HG03196 (cell line): ENCODE data around the gene CACNA1G.

Experiments used
- ATAC-seq: cut with Tn5 transposase; IDR thresholded peaks from one replicate; pipeline ENCODE4 v1.9.1; 2021; ENCODE audit not compliant: unreplicated experiment

The CACNA1G gene

DNA sequence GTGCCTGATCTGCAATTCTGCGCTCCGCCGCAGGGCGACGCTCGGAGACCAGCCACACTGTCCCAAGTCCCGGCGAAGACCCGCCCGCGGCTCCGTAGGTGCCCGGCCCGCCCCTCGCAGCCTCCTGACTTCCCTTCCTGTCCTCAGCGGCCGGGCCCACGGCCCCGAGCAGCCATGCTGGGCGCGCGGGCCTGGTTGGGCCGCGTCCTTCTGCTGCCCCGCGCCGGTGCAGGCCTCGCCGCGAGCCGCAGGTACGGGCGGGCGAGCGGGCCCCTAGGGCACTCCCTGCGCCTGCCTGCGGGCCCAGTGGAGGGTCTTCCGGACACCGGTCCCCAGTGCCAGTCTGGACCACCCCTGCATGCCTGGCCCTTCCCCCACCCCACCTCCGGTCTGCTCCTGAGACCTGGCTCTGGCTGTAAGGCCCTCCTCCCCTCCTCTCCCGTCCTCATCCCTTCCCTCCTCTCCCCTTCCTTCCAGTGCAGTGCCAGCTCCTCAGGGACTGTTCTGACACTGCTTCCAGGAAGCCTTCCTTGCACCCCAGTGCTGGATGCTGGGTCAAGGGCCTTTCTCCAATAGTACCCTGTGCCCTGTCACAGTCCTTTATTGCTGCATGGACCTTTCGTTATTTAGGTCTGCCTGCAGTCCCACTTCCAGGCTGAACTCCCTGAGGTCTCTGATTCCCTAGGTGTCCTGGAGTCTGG is 13.3 kb upstream of the CACNA1G start, which contains the start of gene SPATA20:
Gene SPATA20, plus strand, starts transcription at position 140 of the 701 bp plus-strand sequence. Its CDS starts 35 bp downstream, at position 175.
- ATAC-seq = peak; percentile 60

DNA sequence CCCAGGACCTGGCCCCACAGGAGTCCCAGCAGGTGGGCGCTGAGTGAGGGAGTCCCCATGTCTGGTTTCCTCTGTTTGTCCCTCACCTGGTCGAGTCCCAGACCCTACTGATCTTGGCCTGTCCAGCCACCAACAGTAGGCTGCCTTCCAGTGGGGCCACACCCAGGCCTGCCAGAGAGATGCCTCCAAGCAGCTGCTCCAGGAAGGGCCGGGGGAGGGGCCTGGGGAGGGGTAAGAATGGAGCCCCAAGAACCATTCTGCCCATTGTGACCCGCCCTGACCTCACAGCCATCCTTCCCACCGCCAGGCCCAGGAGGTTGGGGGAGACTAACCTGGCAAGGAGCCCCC is 12.8 kb upstream of the CACNA1G start:
- ATAC-seq = no peak

DNA sequence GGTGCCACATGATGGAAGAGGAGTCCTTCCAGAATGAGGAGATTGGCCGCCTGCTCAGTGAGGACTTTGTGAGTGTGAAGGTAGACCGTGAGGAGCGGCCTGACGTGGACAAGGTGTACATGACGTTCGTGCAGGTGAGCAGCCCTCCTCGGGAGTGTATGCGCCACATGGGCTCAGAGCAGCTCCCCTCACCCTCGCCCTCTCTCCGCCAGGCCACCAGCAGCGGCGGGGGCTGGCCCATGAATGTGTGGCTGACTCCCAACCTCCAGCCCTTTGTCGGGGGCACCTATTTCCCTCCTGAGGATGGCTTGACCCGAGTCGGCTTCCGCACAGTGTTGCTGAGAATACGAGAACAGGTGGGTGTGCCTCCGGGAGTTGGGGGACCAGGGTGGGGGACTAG is 11.7 kb upstream of the CACNA1G start:
- ATAC-seq = no peak

DNA sequence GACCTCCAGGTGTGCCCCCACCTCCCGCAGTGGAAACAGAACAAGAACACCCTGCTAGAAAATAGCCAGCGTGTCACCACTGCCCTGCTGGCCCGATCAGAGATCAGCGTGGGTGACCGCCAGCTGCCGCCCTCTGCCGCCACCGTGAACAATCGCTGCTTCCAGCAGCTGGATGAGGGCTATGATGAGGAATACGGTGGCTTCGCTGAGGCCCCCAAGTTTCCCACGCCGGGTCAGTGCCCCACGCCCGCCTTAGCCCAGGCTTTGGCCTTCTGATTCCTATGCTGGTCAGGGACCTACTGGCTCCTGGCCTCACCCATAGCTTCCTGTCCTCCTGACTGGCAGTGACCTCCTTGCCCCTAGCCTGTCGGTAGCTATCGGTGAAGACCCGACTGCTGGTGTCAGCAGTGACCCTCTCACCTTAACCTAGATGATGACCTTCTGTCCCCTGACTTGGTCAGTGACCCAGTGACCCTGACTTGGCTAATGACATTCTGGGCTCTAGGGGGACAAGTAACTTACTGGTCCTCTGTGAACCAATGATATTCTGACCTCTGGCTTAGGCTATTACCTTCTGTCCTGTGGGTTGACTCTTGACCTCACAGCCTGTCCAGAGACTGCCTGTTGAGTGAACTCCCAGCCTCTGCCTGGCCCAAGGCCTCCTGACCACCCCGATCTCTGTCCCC is 11.1 kb upstream of the CACNA1G start:
- ATAC-seq = no peak

DNA sequence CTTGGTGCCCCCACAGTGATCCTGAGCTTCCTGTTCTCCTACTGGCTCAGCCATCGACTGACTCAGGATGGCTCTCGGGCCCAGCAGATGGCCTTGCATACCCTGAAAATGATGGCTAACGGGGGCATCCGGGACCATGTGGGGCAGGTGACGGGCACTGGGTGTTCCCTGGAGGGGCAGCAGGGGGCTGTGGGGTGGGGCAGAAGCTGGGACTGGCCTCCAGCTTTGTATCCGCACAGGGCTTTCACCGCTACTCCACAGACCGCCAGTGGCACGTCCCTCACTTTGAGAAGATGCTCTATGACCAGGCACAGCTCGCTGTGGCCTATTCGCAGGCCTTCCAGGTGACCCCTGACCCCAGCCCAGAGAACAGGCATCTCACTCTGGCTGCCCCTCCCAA is 10.5 kb upstream of the CACNA1G start:
- ATAC-seq = no peak

DNA sequence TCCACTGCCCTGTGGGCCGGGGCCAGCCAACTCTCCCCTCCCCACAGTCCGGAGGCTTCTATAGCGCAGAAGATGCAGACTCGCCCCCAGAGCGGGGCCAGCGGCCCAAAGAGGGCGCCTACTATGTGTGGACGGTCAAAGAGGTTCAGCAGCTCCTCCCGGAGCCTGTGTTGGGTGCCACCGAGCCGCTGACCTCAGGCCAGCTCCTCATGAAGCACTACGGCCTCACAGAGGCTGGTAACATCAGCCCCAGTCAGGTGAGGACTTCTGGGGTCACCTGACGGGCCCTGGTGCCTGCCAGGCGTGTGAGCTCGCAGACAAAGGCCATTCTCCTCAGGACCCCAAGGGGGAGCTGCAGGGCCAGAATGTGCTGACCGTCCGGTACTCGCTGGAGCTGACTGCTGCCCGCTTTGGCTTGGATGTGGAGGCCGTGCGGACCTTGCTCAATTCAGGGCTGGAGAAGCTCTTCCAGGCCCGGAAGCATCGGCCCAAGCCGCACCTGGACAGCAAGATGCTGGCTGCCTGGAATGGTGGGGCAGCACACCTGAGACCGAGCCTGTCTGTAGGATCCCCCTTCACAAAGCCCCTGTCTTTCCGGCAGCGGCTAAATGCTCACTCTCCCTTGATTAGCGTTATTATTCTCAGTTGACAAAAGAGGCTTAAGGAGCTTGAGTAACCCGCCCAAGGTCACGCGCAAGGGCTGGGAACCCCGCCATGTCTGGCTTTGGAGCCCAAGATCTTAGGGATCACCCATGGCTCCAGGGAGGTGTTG is 9.7 kb upstream of the CACNA1G start:
- no peak for ATAC-seq

DNA sequence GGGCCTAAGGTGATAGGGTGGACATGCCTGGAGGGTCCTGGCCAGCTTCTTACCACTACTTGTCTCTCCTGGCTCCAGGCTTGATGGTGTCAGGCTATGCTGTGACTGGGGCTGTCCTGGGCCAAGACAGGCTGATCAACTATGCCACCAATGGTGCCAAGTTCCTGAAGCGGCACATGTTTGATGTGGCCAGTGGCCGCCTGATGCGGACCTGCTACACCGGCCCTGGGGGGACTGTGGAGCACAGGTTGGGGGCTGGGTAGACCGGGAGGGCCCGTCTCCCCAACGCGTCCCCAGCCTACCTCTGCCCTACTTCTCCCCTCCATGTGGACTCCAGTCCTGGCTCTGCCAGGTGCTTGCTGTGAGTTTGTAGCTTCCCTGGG is 9.1 kb upstream of the CACNA1G start:
- no peak for ATAC-seq

DNA sequence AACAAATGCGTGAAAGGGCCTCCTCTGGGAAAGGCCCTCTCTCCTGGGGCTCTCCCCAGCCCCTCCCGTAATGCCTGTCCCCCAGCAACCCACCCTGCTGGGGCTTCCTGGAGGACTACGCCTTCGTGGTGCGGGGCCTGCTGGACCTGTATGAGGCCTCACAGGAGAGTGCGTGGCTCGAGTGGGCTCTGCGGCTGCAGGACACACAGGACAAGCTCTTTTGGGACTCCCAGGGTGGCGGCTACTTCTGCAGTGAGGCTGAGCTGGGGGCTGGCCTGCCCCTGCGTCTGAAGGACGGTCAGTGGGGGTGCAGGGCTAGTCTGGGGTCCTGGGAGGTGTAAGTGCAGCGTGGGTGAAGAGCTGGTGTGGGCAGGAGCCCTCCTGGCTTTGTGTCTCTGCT is 8.6 kb upstream of the CACNA1G start:
- no peak for ATAC-seq

DNA sequence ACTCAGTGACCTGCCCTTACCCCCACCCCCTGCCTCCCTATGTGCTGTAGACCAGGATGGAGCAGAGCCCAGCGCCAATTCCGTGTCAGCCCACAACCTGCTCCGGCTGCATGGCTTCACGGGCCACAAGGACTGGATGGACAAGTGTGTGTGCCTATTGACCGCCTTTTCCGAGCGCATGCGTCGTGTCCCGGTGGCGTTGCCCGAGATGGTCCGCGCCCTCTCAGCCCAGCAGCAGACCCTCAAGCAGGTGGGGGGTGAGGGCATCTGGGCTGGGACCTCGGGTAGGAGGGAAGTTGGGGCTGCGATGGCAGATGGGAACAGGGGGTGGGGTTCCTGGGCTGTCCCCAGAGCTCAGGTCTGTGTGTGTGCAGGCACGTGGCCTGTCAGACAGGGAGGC is 6.3 kb upstream of the CACNA1G start:
- no peak for ATAC-seq

DNA sequence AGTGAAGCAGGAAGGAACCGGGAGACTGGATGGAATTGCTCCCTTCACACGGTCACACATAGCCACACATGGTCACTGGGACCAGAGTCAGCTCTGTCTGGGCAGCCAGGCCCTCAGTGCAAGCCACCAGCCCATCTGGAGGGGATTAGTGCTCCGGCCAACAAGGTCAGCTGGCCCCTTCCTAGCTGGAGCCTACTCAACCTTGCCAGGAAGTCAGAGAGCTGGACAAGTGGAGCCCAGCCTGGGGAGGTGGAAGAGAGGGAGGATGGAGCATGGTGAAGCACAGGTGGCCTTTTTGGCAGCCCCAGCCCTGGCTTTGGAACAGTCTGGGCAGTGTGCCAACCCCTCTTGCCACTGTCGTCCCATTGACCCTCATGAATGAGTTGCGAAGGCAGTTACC is 3.7 kb upstream of the CACNA1G start:
- ATAC-seq = no peak

DNA sequence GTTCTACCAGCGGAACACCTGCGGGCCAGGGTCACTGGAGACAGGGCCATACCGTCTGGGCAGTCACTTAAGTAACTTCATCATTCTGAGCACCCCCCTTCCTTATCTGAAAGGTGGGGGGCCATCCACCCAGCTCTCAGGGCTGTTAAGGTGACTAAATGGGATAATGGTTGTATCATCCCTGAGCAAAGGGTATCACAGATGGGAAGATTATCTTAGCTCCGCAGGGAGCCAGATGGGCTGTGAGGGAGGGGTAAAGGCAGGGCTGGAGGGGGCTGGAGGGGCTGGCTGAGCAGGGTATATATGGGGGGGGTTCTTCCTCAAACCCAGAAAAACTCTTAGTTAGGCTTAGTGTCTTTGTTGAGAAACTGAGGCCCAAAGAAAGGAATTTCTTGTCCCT is 2.9 kb upstream of the CACNA1G start:
- no peak for ATAC-seq

DNA sequence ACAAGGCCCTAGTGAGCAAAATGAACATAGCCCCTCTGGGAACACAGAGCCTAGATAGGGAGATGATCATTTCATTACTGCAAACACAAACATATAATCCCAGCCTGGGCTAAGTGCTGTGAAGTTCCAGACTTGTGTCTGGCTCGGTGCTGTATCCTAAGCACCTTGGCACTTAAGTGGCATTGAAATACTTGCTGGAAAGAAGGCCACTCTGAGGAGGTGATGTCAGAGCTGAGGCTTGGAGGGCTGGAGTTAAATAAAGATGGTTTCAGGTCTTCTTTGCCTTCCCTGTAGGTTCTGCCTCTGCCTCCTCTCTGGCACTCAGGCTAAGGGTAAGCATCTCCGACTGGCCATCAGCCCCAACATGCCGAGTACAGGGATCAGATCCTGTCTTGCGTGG is 2.4 kb upstream of the CACNA1G start:
- ATAC-seq = no peak

DNA sequence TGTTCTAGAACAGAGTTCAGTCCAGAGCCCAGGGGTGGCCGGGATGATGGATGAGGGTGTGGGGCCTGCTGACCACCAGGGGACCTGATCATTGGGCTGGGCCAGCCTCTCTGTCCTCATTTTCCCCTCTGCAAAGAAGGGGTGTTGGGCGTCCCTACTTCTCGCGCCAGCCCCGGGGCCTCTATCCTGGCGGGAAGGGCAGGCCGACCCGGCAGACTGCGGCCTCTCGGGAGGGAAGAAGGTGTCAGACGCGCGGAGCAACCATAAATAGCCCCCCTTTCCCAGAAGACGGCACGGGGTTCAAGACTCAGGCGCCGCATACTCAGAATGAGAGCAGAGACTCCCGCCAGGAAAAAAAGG is 2.0 kb upstream of the CACNA1G start:
- no peak for ATAC-seq

DNA sequence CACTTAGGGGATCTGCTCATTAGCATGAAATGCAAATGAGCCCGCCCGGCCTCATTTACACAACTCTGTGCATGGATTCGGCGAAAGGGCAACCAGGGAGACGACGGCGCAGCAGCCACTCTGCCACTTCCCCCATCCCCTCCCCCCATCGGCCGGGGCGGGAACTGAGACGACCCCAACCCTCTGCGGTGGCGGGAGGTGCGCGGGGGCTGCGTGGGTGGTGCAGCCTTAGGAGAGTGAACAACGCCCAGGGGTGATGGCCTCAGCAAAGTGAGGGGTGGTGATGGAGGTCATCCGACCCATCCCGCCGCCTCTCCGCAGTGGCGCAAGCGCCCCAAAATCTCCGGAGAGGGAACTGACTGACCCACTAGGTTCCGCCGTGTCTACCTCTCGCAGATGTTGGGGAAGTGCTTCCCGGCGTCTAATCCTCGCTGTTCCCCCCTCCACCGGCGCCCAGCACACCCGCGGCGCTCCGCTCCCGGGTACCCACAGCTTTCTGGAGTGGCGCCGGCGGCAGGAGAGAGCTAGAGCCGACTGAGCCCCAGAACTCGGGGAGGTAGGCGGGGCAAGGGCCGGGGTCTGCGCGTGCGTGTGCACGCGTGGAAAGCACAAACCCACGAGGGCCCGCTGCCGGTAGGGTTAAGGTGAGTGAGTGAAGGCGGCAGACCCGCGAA is 1.4 kb upstream of the CACNA1G start:
- no peak for ATAC-seq

DNA sequence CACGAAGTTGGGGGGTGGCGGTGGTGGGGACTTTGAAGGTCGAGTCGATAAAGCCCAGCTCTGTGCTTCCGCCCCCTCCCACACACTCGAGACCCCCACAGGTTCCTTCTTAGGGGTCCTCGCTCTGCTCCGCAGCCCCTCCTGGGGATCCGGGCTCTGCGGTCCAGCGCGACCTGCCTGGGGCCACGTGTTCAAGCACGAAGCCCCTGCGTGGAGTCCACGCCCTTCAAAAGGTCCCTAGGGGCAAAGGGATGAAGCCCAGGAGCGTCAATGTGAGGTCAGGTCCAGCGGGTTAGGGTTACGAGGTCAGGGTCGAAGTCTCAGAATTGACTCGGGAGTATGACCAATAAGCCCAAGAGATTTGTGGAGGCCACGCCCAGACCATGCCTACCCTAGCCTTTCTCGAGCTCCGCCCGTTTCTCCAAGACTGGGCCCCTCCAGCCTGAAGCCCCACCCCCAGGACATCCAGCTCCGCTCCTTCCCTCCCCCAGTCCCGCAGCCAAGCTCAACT is 786 bp upstream of the CACNA1G start:
- no peak for ATAC-seq

DNA sequence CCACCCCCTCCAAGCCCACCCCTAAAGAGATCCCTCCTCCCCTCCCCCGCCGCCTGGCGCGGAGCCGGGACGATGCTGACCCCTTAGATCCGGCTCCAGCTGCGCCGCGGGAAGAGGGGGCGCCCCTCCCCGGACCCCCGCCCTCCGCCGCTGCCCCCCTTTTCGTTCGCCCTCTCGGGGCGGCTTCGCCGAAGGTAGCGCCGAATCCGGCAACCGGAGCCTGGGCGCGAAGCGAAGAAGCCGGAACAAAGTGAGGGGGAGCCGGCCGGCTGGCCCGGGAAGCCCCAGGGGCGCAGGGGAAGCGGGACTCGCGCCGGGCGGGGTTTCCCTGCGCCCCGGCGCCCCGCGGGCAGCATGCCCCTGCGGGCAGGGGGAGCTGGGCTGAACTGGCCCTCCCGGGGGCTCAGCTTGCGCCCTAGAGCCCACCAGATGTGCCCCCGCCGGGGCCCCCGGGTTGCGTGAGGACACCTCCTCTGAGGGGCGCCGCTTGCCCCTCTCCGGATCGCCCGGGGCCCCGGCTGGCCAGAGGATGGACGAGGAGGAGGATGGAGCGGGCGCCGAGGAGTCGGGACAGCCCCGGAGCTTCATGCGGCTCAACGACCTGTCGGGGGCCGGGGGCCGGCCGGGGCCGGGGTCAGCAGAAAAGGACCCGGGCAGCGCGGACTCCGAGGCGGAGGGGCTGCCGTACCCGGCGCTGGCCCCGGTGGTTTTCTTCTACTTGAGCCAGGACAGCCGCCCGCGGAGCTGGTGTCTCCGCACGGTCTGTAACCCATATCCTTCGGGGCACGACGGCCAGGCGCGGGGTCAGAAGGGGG is 623 bp downstream of the CACNA1G start:
- ATAC-seq = no peak

DNA sequence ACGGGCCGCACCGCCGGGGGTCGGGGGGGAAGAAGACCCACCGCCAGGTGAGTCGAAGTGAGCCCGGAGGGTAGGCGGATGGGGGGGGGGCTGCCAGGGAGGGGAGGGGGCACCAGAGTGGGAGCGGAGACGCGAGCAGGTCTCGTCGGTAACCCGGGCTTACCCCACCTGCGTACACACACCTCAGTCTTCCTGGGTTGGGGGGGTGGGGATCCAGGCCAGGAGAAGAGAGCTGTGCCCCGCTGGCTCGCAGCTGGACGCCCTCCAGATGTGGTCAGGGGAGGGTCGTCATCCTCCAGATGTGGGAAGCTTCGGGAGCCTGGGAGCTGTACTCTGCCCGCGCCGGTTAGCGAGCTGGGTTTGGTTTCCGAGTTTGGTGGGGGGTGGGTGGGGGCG is 1.2 kb downstream of the CACNA1G start:
- no peak for ATAC-seq

DNA sequence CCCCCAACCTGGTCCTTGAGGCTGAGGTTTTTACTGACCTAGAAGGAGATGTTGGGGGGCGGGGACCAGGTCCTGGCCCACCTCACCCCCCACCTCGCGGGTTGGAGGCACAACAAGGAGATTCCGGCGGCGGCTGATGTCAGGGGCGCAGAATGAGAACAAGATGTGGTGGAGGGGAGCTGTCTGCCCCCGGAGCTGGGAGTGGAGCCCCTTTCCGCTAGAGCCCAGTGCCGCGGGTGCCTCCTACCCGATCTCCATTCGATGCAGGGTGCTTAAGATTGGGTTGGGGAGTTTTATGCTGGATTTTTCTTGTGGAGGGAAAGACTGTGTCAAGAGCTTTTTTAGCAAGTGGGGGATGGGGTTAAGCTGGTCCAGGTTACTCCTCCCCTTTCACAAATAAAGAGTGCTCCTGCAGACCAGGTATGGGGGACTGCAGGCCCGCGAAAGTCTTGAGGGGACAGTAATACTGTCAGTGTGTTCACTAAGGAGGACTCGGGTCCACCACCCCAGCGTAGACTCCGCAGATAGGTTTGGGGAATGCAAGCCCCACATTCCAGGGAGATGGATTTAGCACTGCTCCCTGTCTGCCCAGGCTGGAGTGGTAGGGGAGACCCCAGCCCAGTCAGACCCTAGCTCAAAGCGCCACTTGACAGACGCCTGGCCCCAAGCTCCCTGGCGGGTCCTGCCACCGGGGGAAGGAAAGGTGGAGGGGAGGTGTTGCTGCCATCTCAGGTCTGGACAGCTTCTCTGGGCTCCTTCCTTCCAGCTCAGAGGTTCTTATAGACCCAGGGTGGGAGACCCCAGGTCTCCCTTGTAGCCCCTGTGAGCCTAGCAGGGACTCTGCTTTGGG is 2.0 kb downstream of the CACNA1G start:
- no peak for ATAC-seq

DNA sequence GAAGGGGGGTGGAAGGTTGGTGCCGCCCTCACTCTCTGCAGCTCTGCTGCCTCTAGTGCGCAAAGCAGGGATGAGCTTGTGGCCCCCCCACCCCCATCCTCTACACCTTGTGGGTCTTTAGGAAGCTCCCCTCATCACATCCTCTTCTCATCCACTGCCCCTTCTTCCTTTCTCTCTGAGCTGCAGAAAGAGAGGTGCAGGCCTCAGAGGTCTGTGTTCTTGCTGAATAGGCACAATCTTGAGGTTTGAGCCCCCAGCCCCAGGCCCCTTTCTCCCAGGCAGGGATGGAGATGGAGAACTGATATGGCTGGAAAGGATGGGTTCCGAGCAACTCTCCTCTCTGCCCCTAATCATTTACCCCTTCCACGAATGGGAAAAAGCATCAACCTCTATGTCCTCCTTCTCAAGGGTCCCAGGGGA is 2.6 kb downstream of the CACNA1G start:
- ATAC-seq = no peak

DNA sequence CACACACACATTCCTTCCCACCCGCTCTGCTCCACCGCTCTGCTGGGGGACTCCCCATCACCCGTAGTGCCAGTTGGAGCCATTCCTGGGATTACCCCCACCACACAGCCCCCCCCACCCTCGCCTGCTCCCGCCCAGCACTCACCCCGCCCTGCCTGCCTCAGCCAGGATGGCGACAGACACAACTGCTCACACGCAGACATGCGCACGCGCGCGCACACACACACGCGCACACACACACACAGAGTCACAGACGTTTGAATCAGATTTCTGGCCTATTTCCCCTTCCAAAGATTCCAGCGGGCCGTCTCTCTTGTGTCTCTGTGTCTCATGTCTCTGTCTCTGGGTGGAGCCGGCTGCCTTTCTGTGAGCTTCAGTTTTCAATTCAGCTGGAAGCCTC is 4.4 kb downstream of the CACNA1G start:
- ATAC-seq = no peak
